ENCODE data around the gene EBPL.

GRCh38 chr13:49716615-49717014 lies 25.3 kb upstream of the EBPL start:
- TF ChIP-seq CTCF (IDR thresholded peaks at IDR 0.05) (no peak), EP300 (IDR thresholded peaks at IDR 0.05) (no peak), POLR2A (IDR thresholded peaks at IDR 0.05) (no peak)

Measured in upper lobe of left lung (tissue), 4 donors.